ENCODE data around the gene A1BG.

The A1BG gene, protein sequence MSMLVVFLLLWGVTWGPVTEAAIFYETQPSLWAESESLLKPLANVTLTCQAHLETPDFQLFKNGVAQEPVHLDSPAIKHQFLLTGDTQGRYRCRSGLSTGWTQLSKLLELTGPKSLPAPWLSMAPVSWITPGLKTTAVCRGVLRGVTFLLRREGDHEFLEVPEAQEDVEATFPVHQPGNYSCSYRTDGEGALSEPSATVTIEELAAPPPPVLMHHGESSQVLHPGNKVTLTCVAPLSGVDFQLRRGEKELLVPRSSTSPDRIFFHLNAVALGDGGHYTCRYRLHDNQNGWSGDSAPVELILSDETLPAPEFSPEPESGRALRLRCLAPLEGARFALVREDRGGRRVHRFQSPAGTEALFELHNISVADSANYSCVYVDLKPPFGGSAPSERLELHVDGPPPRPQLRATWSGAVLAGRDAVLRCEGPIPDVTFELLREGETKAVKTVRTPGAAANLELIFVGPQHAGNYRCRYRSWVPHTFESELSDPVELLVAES

DNA sequence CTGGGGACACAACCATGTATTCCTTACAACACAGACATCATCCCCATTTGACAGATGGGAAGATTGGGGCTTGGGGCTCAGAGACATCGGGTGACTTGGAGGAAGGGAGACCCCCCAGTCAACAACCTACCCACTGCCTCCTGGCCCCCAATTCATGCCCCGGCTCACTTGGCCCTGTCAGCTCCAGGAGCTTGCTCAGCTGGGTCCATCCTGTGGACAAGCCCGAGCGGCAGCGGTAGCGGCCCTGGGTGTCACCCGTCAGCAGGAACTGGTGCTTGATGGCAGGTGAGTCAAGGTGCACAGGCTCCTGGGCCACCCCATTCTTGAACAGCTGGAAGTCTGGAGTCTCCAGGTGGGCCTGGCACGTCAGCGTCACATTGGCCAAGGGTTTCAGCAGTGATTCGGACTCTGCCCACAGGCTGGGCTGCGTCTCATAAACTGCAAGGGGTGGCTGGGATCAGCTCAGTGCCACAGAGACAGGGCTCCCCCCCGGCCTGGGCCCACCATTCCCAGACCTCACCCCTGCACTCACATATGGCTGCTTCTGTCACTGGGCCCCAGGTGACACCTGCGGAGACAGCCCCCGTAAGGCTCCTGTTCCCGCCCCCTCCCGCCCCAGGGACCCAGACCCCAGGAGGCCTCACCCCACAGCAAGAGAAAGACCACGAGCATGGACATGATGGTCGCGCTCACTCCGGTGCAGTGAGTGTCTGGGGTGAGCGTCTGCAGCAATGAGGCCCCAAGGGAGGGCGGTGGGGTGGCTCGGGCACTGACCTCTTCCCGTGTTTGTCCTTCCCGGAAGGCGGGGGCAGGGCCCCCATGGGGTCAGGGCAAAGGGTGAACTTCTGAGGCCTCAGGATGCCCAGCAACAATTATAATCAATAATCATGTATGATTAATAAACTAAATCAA lies at the start of gene A1BG:
Gene A1BG (minus strand): TSS at position 733 of the 912 bp plus-strand sequence. CDS start 55 bp downstream, at position 678.
- in situ Hi-C loops (cut with MboI; ENCODE audit: low sequenced_read_pairs), result no loop called here

DNA sequence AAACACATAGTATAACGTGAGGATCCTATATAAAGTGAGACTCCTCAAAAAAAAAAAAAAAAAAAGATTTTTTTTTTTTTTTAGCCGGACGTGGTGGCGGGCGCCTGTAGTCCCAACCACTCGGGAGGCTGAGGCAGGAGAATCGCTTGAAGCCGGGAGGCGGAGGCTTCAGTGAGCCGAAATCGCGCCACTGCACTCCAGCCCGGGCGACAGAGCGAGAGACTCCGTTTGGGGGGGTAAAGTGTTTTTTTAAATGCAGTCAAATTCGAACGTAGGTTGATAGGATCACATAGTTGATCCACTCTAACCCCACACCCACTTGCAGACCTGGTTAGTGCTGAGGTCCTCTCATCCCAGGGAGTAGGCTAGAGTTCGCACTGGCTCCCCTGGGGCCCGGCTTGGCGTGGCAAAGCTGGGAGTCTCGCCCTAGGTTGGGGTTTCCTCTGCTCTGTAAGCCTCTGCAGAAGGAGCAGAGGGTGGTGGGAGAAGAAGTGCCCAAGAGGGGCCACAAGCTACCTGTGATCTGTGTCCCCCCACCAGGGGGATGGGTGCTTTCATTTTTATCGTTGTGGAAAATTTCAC lies 48.6 kb upstream of the A1BG start:
- in situ Hi-C loops (cut with MboI; ENCODE audit: low sequenced_read_pairs), result no loop called here

DNA sequence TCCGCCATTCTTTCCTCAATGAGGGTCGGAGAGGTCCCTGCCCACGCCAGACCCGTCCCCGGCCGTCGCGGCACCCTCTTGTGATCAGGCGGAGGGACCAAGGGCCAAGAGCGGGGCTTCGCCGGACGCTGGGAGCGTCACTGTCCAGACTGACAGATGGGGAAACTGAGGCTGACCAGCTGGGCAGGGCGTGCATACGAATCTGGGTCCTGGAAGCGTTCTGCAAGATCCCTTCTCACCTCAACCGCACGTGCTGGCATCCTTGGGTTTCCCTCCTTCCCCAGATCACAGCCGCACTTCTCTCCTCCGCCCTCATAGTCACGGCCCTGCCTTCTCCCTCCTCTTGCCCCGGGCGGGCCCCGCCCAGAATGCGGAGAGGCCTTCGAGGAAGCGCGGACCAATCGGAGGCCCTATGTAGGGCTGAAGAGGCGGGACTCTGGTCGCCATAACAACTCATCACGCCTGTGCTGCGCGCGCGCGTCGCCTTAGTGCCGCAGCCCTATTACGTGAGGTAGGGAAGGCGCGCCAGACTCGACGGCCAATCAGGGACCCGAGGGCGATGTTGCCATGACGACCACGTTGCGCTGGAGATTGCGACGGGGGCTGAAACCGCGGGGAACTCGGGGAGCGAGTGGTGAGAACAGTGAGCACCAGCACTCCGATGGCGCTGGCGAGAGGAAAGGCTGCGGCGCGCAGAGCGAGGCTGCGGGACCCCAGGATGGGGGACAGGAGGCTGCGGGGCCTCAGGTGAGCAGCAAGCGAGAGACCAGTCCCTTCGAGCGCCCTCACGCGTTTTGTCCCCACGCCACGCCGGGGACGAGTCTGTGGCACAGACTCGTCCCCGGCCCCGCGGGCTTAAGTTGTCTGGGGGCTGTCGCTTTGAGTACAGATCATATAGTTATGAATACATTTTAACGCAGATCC lies 47.9 kb upstream of the A1BG start:
- in situ Hi-C loops (cut with MboI; ENCODE audit: low sequenced_read_pairs), result no loop called here

DNA sequence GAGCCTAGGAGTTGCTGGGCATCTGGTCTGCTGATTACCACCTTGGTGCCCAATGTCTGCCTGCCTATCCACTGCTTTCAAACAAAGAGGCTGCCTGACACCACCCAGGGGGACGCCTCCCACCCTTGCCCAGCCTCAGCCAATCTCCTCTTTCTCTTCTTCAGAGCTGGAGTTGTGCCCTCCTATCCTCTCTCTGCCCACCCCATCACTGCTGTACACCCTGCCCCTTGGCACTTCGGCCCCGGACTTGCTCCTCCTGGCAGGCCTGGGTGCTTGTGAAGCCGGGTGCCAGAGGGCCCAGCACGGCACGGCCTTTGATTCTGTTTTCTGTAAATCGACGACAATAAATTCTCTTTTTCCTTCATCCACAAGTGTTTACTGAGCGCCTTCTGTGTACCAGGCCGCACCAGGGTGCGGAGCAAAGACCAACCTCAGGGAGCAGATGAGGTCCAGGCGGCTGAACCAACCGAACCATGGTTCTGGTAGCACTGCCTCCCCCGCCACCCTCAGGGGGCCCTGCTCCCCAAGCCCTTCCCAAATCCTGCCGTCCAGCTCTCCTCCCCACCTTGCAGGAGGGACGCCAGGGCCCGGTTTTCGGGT lies 47.1 kb upstream of the A1BG start:
- in situ Hi-C loops (cut with MboI; ENCODE audit: low sequenced_read_pairs), result no loop called here

DNA sequence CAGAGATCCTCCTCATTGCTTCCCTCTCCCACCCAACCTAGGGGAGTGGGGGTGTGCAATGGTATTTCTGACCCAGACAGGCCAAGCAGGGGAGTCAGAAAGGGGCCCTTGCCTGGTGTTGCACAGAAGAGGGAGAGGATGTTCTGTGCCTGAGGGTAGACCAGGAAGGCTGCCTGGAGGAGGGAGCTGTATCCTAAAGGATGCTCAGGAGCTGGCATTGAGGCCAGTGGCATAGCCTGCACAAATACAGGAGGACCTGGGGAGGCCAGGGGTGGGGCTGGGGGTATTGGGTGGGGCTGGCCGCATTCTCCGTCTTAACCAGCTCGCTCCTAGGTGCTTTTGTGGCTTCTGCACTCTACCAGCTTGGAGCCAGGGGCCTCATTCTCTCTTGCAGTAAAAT lies 46.6 kb upstream of the A1BG start:
- in situ Hi-C loops (cut with MboI; ENCODE audit: low sequenced_read_pairs), result no loop called here

DNA sequence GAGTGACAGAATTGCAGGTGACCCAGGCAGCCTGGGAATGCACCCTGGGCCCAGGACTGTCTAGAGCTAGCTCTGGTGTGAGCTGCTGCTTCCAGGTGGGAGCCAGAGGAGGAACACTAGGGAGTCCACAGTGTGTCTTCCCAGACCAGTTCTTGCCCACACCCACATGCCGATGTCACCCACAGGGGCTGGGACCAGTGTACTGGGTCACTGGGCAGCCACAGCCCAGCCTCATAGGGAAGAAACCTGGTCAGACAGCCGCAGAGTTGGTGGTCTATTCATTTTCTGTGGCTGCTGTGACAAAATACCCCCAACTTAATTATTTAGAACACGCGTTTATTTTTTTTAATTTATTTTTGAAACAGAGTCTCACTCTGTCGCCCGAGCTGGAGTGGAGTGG lies 45.3 kb upstream of the A1BG start:
- in situ Hi-C loops (cut with MboI; ENCODE audit: low sequenced_read_pairs), result no loop called here

DNA sequence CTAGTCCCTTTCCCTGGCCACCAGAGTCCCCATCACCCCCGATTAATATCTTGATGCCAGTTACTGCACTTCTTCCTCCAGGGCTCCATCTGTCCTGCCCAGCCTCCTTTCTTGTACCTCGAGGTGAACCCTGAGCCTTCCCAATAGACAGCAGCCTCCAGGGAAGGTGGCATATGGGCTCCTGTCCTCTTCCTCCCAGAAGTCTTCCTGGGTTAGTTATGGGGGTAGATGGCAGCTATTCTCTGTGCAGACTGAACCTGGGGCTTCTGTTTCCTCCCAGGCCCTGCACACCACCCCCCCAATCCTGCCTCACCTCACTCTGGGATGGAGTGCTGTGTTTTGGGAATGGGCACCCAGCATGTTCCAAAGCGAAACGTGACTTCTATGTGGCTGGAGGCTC lies 44.8 kb upstream of the A1BG start:
- in situ Hi-C loops (cut with MboI; ENCODE audit: low sequenced_read_pairs), result no loop called here

DNA sequence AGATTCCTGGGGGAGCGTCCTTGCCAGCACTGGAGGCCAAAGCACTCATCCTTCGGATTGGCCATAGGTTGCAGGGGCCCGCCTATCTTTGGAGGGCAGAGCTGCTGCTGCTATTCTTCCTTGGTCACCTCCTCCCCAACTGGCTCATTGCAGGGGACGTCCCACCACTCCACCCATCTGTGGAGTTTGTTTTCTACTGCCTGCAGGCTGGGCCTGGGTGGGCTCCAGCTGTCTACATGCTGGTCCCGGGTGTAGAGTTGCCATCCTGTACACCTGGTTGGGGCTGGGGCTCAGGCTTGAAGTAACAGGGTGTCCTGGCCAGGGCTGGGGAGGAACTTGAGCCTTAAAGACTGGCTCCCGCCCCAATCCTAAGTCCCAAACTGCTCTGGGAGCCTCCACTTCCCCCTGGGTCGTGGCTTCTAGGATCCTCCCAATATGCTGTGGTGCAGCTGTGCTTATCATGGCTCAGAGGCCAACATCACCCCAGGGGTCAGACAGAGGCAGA lies 44.3 kb upstream of the A1BG start:
- in situ Hi-C loops (cut with MboI; ENCODE audit: low sequenced_read_pairs), result no loop called here

DNA sequence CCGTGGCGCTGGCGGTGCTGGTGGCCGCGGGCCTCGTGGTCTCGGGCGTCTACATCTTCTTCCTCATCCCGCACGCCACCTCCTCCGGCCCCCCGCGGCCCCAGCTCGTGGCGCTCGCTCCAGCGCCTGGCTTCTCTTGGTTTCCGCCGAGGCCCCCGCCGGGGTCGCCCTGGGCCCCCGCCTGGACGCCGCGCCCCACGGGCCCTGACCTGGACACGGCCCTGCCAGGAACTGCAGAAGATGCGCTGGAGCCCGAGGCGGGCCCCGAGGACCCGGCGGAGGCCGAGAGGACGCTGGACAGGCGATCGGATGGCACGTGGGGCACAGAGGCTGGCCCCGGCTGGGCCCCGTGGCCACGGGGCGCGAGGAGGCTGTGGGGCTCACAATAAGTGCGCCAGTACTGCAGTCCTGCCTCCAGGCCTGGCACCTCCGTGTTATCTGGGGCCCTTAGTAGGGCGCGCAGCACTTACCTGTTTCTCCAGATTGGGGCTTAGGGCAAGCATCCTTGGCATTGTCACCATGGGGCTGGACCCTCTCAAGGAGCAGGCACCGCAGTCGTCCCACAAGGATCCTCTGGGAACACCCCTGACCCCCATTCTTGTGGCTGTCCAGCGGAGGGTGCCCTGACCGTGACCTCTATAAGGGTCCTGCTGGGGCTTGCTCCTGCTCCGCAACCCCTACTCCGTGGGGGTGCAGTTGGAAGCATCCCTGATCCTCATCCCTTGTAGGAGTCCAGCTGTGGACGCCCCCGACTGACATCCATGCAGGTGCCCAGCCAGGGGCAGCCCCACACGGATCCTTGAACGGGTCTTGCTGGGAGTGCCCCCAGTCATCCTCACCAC lies 43.6 kb upstream of the A1BG start:
- in situ Hi-C loops (cut with MboI; ENCODE audit: low sequenced_read_pairs), result no loop called here

DNA sequence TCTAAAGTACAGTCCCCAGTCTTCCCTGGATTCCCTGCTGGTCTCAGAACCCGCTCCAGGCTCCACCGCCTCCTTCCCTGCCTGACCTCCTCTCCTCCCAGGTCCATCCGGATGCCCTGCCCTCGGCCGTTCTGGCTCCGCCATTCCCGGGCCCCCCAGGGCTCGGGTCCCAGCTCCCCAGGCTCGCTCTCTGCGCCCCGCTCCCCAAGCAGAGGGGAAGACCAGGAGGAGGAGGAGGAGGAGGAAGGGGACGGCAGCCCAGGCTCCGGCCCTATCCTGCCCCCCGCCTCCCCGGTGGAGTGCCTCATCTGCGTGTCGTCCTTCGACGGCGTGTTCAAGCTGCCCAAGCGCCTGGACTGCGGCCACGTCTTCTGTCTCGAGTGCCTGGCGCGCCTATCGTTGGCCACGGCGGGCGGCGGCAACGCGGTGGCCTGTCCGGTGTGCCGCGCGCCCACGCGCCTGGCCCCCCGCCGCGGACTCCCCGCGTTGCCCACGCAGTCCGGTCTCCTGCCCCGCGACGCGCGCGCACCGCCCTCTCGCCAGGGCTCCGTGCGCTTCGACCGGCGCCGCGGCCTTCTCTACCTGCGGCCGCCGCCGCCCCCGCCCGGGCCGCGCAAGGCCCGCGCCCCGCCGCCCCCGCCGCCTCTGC lies 42.8 kb upstream of the A1BG start:
- in situ Hi-C loops (cut with MboI; ENCODE audit: low sequenced_read_pairs), result no loop called here

DNA sequence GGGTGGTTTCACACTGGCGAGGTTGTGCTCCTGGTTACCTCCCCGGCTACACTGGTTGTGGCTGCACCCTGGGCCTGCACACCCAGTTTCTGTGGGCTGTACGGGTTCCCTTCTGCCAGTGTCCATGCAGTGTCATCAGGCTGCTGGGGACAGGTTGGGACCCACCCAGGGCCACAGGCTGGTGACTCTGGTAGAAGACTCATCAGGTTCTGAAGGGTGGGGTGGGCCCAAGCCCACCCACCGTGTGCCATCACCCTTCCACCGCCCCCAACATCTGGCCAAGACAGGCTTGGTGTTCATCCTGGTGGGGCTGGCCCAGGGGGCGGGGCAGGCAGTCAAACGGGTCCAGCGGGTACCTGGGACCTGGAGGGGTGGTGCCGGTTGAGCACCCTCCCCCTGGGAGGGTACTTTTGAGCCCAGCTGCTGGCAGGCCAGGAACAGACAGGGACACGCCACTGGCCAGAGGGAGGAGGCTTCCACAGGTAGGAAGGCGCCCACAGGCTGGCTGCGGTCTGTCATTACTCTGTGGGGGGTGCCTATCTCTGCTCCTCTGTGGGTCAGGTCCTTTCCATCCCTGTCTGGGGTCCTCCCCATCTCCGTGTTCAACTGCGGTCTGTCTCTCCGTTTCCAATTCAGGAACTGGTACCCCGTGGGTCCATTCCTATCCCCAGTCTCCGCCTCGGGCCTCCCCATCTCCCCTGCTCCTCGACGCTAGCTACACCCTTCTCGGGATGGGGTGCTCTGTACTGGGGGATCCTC lies 42.1 kb upstream of the A1BG start, which contains the start of gene RNF225:
Gene RNF225 (plus strand): TSS at position 437 of the 759 bp plus-strand sequence. CDS start 434 bp downstream, outside the sequence.
- in situ Hi-C loops (cut with MboI; ENCODE audit: low sequenced_read_pairs), result no loop called here

DNA sequence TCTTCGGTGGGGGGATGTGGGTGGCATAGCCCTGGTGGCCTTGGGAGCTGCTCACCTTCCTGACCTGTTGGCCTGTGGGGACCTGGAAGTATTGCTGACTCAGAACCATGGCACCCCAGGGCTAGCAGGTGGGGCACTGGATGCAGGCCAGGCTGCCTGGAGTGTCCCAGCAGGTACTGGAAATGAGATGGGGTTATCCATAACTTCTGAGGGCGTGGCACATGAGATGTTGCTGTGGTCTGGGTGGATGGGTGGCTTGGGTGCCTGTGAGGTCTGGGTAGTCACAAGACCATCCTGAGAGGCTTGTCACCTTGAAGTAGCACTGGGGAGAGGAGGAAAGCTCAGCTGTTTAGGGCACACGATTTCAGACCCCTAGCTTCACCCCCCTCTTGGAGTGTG lies 41.5 kb upstream of the A1BG start:
- in situ Hi-C loops (cut with MboI; ENCODE audit: low sequenced_read_pairs), result no loop called here

DNA sequence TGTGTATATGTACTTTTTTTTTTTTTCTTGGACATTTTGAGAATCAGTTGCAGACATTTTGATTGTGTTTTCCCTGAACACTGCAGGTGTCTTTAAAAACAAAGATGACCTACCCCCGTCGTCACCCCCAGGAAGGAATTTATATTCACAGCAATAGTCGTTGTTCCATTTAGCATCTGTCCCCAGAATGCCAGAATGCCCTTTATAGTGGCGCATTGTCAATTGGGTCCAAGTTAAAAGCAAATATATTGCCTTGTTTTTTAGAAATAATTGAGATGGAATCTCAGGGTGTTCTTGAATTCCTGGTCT lies 40.4 kb upstream of the A1BG start:
- in situ Hi-C loops (cut with MboI; ENCODE audit: low sequenced_read_pairs), result no loop called here

DNA sequence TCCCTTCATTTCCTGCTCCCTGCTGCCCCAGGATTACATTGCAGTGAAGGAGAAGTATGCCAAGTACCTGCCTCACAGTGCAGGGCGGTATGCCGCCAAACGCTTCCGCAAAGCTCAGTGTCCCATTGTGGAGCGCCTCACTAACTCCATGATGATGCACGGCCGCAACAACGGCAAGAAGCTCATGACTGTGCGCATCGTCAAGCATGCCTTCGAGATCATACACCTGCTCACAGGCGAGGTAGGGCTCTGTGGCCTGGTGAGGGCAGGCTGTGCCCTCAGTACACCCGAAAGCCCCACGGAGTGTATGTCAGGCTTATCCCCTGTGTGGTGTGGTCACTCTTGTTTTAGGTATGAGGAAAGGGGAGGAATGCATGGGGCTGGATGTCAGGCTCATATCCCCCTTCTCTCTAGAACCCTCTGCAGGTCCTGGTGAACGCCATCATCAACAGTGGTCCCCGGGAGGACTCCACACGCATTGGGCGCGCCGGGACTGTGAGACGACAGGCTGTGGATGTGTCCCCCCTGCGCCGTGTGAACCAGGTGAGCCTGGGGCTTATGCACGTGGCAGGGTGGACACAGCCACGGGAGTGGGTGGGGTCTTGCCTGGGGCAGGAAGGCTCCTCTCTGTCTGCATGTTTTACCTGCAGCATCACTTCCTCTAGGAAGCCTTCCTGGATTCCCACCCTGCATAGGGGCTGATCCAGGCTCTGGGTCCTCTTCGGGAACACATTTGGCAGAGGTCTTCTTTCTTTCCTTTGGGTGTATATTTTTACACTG lies 39.8 kb upstream of the A1BG start:
- in situ Hi-C loops (cut with MboI; ENCODE audit: low sequenced_read_pairs), result no loop called here

DNA sequence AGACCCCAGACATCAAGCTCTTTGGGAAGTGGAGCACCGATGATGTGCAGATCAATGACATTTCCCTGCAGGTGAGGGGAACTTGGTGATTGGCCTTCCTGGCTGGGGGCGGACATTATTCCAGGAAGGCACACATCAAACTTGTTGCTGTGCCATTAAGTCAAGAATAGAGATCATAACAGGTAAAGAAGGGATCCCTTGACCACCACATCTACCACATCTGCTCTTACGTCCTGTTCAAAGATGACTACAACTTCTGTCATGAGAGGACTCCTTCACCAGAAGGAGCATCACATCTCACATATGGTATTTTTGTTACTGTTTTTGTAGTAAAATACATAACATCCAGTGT lies 34.9 kb upstream of the A1BG start:
- in situ Hi-C loops (cut with MboI; ENCODE audit: low sequenced_read_pairs), result no loop called here

DNA sequence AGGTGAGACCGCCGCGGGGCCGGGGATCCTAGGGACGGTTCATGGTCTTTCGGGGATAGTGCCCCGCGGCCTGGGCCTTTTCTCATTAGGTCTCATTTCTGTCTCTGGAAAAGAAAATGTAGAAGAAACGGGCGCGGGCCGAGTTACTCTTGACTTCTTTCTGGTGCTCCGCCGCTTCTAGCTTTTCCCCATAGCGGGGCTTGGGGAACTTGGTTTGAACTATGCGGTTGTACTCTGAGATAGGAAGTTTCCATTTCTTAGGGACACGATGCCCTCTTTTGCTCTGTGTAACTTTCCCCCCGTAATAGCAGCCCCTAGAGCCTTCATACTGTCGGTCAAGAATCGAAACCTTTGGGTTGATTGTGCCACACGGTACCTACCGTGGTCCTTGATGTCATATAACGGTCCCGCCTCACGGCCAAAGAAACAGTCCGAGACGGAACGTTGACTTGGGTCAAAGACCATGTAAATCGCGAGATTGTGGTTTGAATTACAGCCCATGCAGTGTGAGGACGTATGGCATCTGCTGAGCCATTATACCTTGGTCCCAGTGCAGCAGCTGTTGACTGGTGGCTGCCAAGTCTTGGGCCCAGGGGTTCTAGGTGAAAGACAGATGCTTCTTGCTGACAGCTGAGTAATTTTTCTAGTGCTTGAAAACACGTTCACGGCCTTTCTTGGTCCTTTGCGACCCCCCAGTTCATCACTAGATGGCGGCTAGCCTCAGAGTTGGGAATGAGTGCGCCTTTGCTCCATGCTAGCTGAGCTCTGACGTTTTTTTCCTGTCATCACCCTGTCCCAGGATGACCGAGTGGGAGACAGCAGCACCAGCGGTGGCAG lies 34.3 kb upstream of the A1BG start:
- in situ Hi-C loops (cut with MboI; ENCODE audit: low sequenced_read_pairs), result no loop called here
